Putamen (tissue), 1 donor: ENCODE measurements around the gene APOOL.

Experiments used
- DNase-seq: peaks from one replicate; pipeline ENCODE4 v3.0.0-alpha.2; 2016; ENCODE audit warnings: low spot score

APOOL gene

DNA sequence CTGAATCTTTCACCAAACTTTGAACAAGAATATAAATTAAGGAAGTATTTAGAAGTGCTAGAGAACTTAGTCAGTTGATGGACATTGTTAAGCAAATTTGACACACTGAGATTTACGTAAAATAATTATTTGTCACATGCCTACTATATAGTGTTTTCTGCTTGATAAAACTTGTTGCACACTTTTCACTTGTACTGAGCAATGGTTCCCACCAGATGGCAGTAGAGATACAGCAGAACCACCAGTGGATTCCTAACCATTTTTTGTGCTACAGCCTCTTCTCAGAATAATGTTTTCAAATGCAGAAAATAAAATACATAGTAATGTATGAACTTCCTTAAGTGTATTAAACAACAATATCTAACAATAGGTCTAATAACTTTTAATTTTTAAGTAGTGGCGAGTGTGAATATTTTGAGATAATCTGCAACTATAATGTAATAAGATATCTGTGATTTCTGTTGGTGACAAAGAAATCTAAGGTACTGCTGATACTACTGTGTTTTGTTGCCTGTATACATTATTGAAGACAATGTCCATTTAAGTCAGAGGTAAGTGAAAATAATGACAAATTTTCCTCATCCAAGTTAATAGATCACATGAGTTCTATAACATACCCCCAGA is 81.2 kb downstream of the APOOL start:
- DNase-seq = peak; percentile 0

GRCh38 chrX:85089321-85089840 is 85.7 kb downstream of the APOOL start:
- DNase-seq = no peak

GRCh38 chrX:85107407-85107806 is 103.7 kb downstream of the APOOL start:
- no peak for DNase-seq

DNA sequence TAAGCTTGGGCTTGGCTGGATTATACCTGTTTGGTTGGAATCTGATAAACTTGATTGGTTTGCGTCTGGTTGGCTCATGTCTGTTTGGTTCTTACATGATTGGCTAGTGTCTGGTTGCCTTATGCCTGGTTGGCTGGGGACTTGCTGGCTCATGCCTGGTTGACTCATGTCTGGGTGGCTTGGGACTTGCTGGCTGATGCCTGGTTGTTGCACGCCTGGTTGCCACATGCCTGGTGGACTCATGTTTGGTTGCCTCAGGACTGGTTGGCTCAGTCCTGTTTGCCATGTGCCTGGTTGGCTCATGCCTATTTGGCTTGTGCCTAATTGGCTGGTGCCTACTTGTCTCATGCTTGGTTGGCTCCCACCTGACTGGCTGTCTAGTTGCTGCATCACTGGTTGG is 104.5 kb downstream of the APOOL start:
- DNase-seq = no peak

GRCh38 chrX:85109235-85109634 is 105.6 kb downstream of the APOOL start:
- no peak for DNase-seq

GRCh38 chrX:85111347-85111746 is 107.7 kb downstream of the APOOL start:
- DNase-seq = no peak

GRCh38 chrX:85112293-85112692 is 108.6 kb downstream of the APOOL start:
- DNase-seq = no peak

DNA sequence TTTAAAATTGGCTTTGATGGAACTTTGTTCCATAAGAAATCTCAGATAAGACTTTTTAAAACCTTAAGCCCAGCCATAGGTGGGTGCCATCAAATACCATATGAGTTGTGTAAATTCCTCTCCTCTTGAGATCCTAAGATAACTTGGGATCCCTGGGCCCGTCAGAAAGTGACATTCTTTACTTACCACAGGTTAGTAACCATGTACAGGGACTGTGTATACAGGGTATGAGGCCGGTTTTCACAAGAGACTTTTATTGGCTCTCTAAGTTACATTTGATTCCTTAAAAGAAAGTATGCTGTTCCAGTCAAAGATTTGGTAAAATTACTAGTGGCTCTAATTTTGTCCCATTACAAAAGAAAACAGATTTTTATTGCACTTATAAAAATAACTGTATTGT is 110.1 kb downstream of the APOOL start:
- DNase-seq = no peak

DNA sequence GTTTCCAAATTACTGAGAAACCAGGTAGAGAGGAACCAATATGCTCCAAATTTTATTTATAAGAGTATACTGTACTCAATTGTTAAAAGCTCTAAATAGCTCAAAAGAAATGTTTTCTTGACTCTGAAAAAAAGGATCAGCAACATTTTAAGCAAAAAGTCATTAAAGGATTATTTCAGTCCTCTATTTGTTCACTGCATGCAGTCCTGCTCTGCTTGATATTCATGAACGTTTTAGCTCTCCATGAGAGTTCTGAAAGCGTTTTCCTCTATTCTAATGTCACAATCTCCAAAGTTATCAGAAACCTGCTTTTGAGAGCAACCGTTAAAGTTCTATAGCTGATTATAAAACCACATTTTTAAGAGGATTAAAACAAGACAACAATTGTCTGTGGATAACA is 110.5 kb downstream of the APOOL start:
- DNase-seq = no peak

DNA sequence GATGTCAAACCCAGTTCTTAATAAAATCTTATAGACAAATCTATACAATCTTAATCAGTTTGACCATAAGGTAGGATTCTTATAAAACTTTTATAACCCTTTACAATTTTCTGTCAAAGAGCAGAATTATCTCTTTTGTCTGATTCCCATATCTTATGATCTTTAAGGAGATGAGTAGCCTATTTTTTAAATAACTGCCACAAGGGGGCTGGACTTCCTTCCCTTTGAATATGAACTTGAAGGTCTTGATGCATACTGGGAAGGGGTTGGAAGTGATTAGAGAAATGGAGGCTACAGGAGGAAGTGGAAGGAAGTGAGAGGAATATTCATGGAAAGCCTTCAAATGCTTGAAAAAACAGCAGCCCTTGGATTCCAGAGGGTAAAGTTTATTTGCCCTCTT is 111.1 kb downstream of the APOOL start:
- no peak for DNase-seq

- no peak for DNase-seq
Observed at GRCh38 chrX:85115252-85115651, 111.6 kb downstream of the APOOL start.

DNA sequence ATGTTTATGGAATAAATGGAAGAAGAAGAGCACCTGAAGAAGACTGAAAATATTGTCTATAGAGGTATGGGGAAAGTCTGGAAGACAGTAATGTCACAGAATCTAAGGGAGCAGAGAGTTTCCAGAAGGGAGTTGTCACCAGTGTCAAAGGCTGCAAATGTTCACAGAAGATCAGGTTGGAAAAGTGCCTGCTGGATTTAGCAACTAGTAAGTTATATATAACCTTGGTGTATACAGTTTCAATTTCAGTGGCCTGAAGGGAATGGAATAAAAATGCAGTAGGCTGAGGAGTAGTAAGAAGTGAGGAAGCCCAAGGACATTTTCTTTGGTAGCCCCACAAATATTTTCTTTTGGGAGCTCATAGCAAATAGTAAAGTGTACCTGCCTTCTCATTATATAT is 132.7 kb downstream of the APOOL start:
- no peak for DNase-seq

- DNase-seq = no peak
Observed at GRCh38 chrX:85139422-85139821, 135.7 kb downstream of the APOOL start.

- no peak for DNase-seq
Observed at GRCh38 chrX:85140964-85141363, 137.3 kb downstream of the APOOL start.
